ENCODE data around the gene MRPS11.
"Not testable (repeated sequence)": the region's sequence is repeated elsewhere in the genome, so short reads cannot be mapped to it uniquely, and the experiment has no call there.

MRPS11 gene

GRCh38 chr15:88467073-88467934 is at the start of gene MRPS11, which contains the start of gene MRPL46:
Gene MRPS11 (plus strand): TSS chr15:88467708. CDS start chr15:88467718, 10 bp downstream.
Gene MRPL46 (minus strand): TSS chr15:88467388. CDS start chr15:88467377, 11 bp downstream.
- DNase-seq: peak; percentile 79

- DNase-seq: no peak
These were observed 47.7 kb upstream of the MRPS11 start for GRCh38 chr15:88419830-88420229.

GRCh38 chr15:88423331-88423730 is 44.2 kb upstream of the MRPS11 start:
- no peak for DNase-seq

GRCh38 chr15:88426304-88426703 is 41.2 kb upstream of the MRPS11 start:
- no peak for DNase-seq

- no peak for DNase-seq
These were observed 39.5 kb upstream of the MRPS11 start for GRCh38 chr15:88428053-88428452.

- DNase-seq: no peak
These were observed 38.5 kb upstream of the MRPS11 start for GRCh38 chr15:88428805-88429605.

- no peak for DNase-seq
These were observed 37.5 kb upstream of the MRPS11 start for GRCh38 chr15:88430051-88430450.

GRCh38 chr15:88431441-88431840 is 36.1 kb upstream of the MRPS11 start:
- DNase-seq: no peak

GRCh38 chr15:88433046-88433685 is 34.3 kb upstream of the MRPS11 start:
- no peak for DNase-seq

GRCh38 chr15:88434106-88434505 is 33.4 kb upstream of the MRPS11 start:
- not testable (repeated sequence) for DNase-seq

GRCh38 chr15:88438181-88438580 is 29.3 kb upstream of the MRPS11 start:
- no peak for DNase-seq

- DNase-seq: no peak
These were observed 27.5 kb upstream of the MRPS11 start for GRCh38 chr15:88440021-88440420.

- DNase-seq: no peak
These were observed 26.3 kb upstream of the MRPS11 start for GRCh38 chr15:88441076-88441730.

- no peak for DNase-seq
These were observed 20.3 kb upstream of the MRPS11 start for GRCh38 chr15:88447206-88447605.

- DNase-seq: no peak
These were observed 19.8 kb upstream of the MRPS11 start for GRCh38 chr15:88447741-88448140.

GRCh38 chr15:88448991-88449461 is 18.5 kb upstream of the MRPS11 start:
- DNase-seq: no peak

GRCh38 chr15:88449581-88449980 is 17.9 kb upstream of the MRPS11 start:
- DNase-seq: no peak

- peak; percentile 42 for DNase-seq
These were observed 17.2 kb upstream of the MRPS11 start for GRCh38 chr15:88450125-88450798.

GRCh38 chr15:88453651-88454050 is 13.9 kb upstream of the MRPS11 start:
- DNase-seq: no peak

GRCh38 chr15:88454236-88454635 is 13.3 kb upstream of the MRPS11 start:
- no peak for DNase-seq

- peak; percentile 56 for DNase-seq
These were observed 12.4 kb upstream of the MRPS11 start for GRCh38 chr15:88454867-88455810.
